GM06990 (cell line): ENCODE data around the gene DHRS7B.

Source experiments
- DNase-seq: peaks from one replicate; pipeline ENCODE4 v3.0.0-alpha.2; 2011; ENCODE audit not compliant: insufficient read length; ENCODE audit errors: extremely low read depth
- H3K27me3 ChIP-seq: replicated peaks from 2 replicates; pipeline ENCODE4 v1.6.0; 2011; ENCODE audit warnings: low read length; ENCODE audit not compliant: control insufficient read depth, insufficient read depth
- H3K36me3 ChIP-seq: 2 replicates; pipeline ENCODE4 v1.5.1; 2011; ENCODE audit warnings: low read length; ENCODE audit not compliant: control insufficient read depth, insufficient read depth
- H3K4me3 ChIP-seq: replicated peaks from 2 replicates; pipeline ENCODE4 v1.5.1; 2011; ENCODE audit warnings: low read depth, mild to moderate bottlenecking, control low read depth, low read length
- CTCF ChIP-seq: IDR thresholded peaks from 2 replicates; pipeline ENCODE4 v1.5.1; 2011; ENCODE audit warnings: low read length, control low read depth, mild to moderate bottlenecking, inconsistent platforms; ENCODE audit not compliant: insufficient read depth, poor library complexity, severe bottlenecking

Gene DHRS7B

GRCh38 chr17:21165922-21166594 lies 39.3 kb downstream of the DHRS7B start:
- no peak for DNase-seq
- Histone ChIP-seq H3K4me3 (no peak overlapping the region), H3K27me3 (no peaks in the 10 kb centered on the region), H3K36me3 (no peaks in the 10 kb centered on the region)
- TF ChIP-seq CTCF, result no peak

- Histone ChIP-seq H3K36me3 (no peaks in the 10 kb centered on the region), H3K4me3 (no peak overlapping the region), H3K27me3 (no peaks in the 10 kb centered on the region)
- DNase-seq, result no peak
- no peak for TF ChIP-seq CTCF
These were observed 39.9 kb downstream of the DHRS7B start for GRCh38 chr17:21166595-21167210.

GRCh38 chr17:21167303-21167702 lies 40.5 kb downstream of the DHRS7B start:
- H3K4me3 ChIP-seq, result no peak overlapping the region
- no peak for TF ChIP-seq CTCF
- H3K27me3 ChIP-seq, result no peaks in the 10 kb centered on the region
- H3K36me3 ChIP-seq, result 0 out of 2 replicates have a peak, but pooled peaks cover 2% of the 10 kb centered on the region
- no peak for DNase-seq

- H3K36me3 ChIP-seq, result peaks cover 3% of the 10 kb centered on the region; the same call in 1 of the 2 replicates
- DNase-seq, result no peak
- TF ChIP-seq CTCF, result no peak
- no peak overlapping the region for H3K4me3 ChIP-seq
- no peaks in the 10 kb centered on the region for H3K27me3 ChIP-seq
These were observed 41.7 kb downstream of the DHRS7B start for GRCh38 chr17:21168555-21168865.

- TF ChIP-seq CTCF, result no peak
- no peak for DNase-seq
- Histone ChIP-seq H3K4me3 (no peak overlapping the region), H3K27me3 (no peaks in the 10 kb centered on the region), H3K36me3 (peaks cover 3% of the 10 kb centered on the region; the same call in 1 of the 2 replicates)
These were observed 42.7 kb downstream of the DHRS7B start for GRCh38 chr17:21169496-21169895.

- Histone ChIP-seq H3K4me3 (no peak overlapping the region), H3K36me3 (peaks cover 3% of the 10 kb centered on the region; the same call in 1 of the 2 replicates), H3K27me3 (no peaks in the 10 kb centered on the region)
- TF ChIP-seq CTCF, result no peak
- no peak for DNase-seq
These were observed 44.0 kb downstream of the DHRS7B start for GRCh38 chr17:21170809-21171208.
